Measurements from ENCODE around the gene NEBL. TPM values are rescaled to one million over a fixed set of nuclear protein-coding genes. Genes with fewer than 3 reads are reported as not detected.
A peak's percentile ranks its signal among the peaks of the same experiment; 100 is the strongest.

NEBL gene
- total and polyA plus RNA-seq, 9 donors: 1.2 to 7.2 (median 1.6) TPM

DNA sequence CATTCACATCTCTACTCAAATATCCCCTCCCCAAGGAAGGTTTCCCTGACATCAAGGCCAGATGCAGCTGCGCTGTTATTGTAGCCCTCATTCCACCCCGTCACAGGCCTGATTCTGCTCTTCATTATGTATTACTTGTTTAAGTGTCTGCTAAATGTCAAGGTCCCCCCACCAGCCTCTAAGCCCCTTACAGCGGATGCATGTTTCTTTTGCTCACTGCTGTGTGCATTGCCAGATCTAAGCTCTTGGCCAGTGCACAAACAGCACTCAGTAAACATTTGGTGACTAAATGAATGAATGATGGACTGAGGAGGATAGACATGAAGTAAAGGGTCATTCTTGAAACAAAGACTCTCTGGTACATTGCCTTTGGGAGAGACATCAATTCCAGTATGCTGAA, 90.6 kb downstream of the NEBL start:
- Histone ChIP-seq H3K4me1 (ENCODE audit: control insufficient read depth, insufficient read depth, low read length) (no peaks in the 10 kb centered on the region), H3K27ac (ENCODE audit: low read length) (no peak overlapping the region), H3K9me3 (replicated peaks; ENCODE audit: control insufficient read depth, low read depth, low read length) (no peaks in the 10 kb centered on the region), H3K27me3 (ENCODE audit: control insufficient read depth, insufficient read depth, low read length) (no peaks in the 10 kb centered on the region), H3K36me3 (ENCODE audit: control insufficient read depth, insufficient read depth, low read length) (no peaks in the 10 kb centered on the region), H3K4me3 (ENCODE audit: low read length) (no peak overlapping the region)
- WGBS (ENCODE audit: insufficient coverage): no CpG with 5 or more reads among the region's 3 CpGs
- DNase-seq: no peak

GRCh38 chr10:20797290-20797689, 99.8 kb downstream of the NEBL start:
- H3K4me1 ChIP-seq (ENCODE audit: control insufficient read depth, insufficient read depth, low read length): no peaks in the 10 kb centered on the region
- H3K4me3 ChIP-seq (ENCODE audit: low read length): no peak overlapping the region
- H3K27me3 ChIP-seq (ENCODE audit: control insufficient read depth, insufficient read depth, low read length): no peaks in the 10 kb centered on the region
- 60% methylated on average over 1 of the region's 4 CpGs for WGBS (ENCODE audit: insufficient coverage)
- H3K36me3 ChIP-seq (ENCODE audit: control insufficient read depth, insufficient read depth, low read length): no peaks in the 10 kb centered on the region
- no peaks in the 10 kb centered on the region for H3K9me3 ChIP-seq (replicated peaks; ENCODE audit: control insufficient read depth, low read depth, low read length)
- no peak for DNase-seq
- H3K27ac ChIP-seq (ENCODE audit: low read length): no peak overlapping the region

DNA sequence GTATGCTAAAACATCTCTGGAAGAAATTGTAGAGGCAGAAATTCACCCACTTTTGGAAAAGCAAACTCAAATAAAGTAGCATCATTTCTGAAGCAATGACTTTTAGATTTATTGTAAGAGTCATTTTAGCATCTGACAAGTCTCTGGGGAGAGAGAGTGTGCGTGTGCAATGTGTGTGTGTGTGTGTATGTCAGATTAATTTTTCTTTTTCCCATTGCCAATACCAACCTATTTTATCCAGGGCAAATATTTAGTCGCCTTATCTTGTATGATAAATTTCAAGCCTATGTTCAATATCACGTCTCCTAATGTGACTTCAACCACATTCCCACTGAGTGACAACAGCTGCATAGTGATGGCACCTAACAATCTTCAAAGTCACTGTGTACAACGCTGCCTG, 101.7 kb downstream of the NEBL start:
- WGBS (ENCODE audit: insufficient coverage): 85% methylated on average over 2 of the region's 4 CpGs
- H3K36me3 ChIP-seq (ENCODE audit: control insufficient read depth, insufficient read depth, low read length): no peaks in the 10 kb centered on the region
- H3K9me3 ChIP-seq (replicated peaks; ENCODE audit: control insufficient read depth, low read depth, low read length): no peaks in the 10 kb centered on the region

GRCh38 chr10:20785174-20785573, 111.9 kb downstream of the NEBL start:
- no peak overlapping the region for H3K4me3 ChIP-seq (ENCODE audit: low read length)
- no CpG with 5 or more reads among the region's 1 CpG for WGBS (ENCODE audit: insufficient coverage)
- H3K36me3 ChIP-seq (ENCODE audit: control insufficient read depth, insufficient read depth, low read length): no peaks in the 10 kb centered on the region
- no peak for DNase-seq
- H3K4me1 ChIP-seq (ENCODE audit: control insufficient read depth, insufficient read depth, low read length): no peaks in the 10 kb centered on the region
- no peak overlapping the region for H3K27ac ChIP-seq (ENCODE audit: low read length)
- H3K27me3 ChIP-seq (ENCODE audit: control insufficient read depth, insufficient read depth, low read length): no peaks in the 10 kb centered on the region
- no peaks in the 10 kb centered on the region for H3K9me3 ChIP-seq (replicated peaks; ENCODE audit: control insufficient read depth, low read depth, low read length)

More for the DNA sequence above, 101.7 kb downstream of the NEBL start:
- no peak for DNase-seq
- H3K27ac ChIP-seq (ENCODE audit: low read length): no peak overlapping the region
- no peaks in the 10 kb centered on the region for H3K27me3 ChIP-seq (ENCODE audit: control insufficient read depth, insufficient read depth, low read length)
- no peak overlapping the region for H3K4me3 ChIP-seq (ENCODE audit: low read length)
- H3K4me1 ChIP-seq (ENCODE audit: control insufficient read depth, insufficient read depth, low read length): no peaks in the 10 kb centered on the region

DNA sequence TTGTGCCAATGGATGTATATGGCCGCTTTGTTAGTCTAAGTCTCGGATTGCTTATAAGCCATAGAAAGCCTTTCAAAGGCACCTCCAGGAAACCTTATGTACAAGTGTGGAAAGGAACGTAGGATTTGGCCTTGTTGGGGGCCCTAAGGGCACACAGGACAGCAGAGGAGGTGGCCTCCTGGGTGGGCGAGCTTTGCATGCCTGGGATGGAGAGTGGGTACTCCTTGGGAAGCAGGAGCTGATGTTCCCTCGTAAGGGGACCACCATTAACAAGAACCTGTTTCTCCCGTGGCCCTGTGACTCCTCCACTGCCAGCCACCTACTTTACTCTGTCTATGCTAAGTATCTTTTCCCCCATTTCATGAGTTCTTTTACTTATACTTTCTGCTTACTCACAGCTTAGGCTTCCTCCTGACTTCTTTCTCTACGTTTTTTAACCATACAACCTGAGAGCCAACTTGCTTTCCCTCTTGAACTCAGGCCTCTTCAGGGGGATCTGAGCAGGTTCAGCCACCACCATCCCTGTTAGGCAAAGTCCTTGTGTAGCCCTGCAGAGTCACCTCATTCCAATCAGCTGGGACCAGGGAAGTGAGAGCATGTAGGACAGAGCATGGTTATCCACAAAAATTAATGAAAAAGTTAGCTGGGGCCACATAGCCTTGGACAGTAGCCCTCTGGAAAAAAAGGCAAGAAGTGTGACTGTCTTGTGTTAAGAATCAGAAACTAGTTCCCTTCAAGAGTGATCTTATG, 118.9 kb downstream of the NEBL start:
- no peak overlapping the region for H3K27ac ChIP-seq (ENCODE audit: low read length)
- no peaks in the 10 kb centered on the region for H3K27me3 ChIP-seq (ENCODE audit: control insufficient read depth, insufficient read depth, low read length)
- H3K9me3 ChIP-seq (replicated peaks; ENCODE audit: control insufficient read depth, low read depth, low read length): no peaks in the 10 kb centered on the region
- no peaks in the 10 kb centered on the region for H3K36me3 ChIP-seq (ENCODE audit: control insufficient read depth, insufficient read depth, low read length)
- DNase-seq: no peak
- peaks cover 2% of the 10 kb centered on the region for H3K4me1 ChIP-seq (ENCODE audit: control insufficient read depth, insufficient read depth, low read length)
- no peak overlapping the region for H3K4me3 ChIP-seq (ENCODE audit: low read length)
- 92% methylated on average over 5 of the region's 7 CpGs for WGBS (ENCODE audit: insufficient coverage)

DNA sequence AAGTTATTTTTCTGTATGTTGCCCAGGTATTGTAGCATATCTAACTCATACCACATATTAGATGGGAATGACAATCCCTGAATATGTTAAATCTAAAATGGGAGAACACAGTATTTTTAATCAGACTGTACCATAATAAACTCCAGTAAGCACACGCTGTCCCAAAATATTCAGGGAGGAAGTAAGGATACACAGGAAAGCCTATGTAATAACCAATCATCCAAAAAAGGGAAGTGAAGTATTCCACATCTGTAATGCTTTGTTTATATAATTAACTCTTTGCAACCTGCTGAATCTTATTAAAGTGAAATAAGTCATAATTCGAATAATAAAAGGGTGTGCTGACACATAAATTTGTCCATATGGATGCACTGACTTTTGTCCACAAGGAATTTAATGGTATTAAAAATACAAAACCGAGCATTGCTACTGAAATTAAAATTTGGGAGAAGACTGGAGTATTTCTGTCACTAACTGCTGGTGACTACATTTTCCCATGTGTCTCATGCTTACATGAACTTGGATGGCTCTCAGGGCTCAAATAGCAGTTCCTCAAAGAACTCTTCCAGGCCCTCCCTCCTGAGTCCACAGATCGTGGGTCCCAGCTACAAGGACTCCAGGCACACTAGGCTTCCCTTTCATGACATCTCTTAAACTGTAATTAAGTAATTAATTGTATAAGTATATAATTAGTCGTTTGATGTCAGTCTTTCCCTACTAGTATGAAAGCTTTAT, 120.6 kb downstream of the NEBL start:
- no peaks in the 10 kb centered on the region for H3K36me3 ChIP-seq (ENCODE audit: control insufficient read depth, insufficient read depth, low read length)
- H3K4me1 ChIP-seq (ENCODE audit: control insufficient read depth, insufficient read depth, low read length): peaks cover 2% of the 10 kb centered on the region
- H3K9me3 ChIP-seq (replicated peaks; ENCODE audit: control insufficient read depth, low read depth, low read length): no peaks in the 10 kb centered on the region
- H3K4me3 ChIP-seq (ENCODE audit: low read length): no peak overlapping the region
- no peak overlapping the region for H3K27ac ChIP-seq (ENCODE audit: low read length)
- peak; percentile 46 for DNase-seq
- no peaks in the 10 kb centered on the region for H3K27me3 ChIP-seq (ENCODE audit: control insufficient read depth, insufficient read depth, low read length)
- WGBS (ENCODE audit: insufficient coverage): no CpG with 5 or more reads among the region's 5 CpGs

GRCh38 chr10:20771051-20771450, 126.1 kb downstream of the NEBL start:
- no peaks in the 10 kb centered on the region for H3K4me1 ChIP-seq (ENCODE audit: control insufficient read depth, insufficient read depth, low read length)
- 100% methylated on average over 1 of the region's 2 CpGs for WGBS (ENCODE audit: insufficient coverage)

DNA sequence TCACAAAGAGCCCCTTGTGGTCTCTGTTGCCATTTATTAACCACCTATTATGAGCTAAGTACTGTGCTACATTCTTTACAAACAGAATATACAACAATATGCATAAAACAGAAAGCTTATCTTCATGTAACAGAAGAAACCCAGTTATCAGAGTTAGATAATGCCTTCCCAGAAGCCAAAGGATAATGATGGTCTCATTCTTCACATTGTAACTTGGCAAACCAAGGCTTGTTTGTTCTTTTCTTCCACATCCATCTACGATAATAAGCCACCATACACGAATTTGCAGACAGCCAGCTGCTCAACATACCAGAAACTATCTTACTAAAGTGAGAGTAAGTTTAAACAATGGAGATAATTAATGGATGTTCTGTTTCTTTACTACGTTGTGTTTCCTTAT, 127.6 kb downstream of the NEBL start:
- DNase-seq: no peak
- Histone ChIP-seq H3K27ac (ENCODE audit: low read length) (no peak overlapping the region), H3K27me3 (ENCODE audit: control insufficient read depth, insufficient read depth, low read length) (no peaks in the 10 kb centered on the region), H3K9me3 (replicated peaks; ENCODE audit: control insufficient read depth, low read depth, low read length) (no peaks in the 10 kb centered on the region), H3K4me3 (ENCODE audit: low read length) (no peak overlapping the region), H3K4me1 (ENCODE audit: control insufficient read depth, insufficient read depth, low read length) (no peaks in the 10 kb centered on the region), H3K36me3 (ENCODE audit: control insufficient read depth, insufficient read depth, low read length) (no peaks in the 10 kb centered on the region)
- WGBS (ENCODE audit: insufficient coverage): no CpG with 5 or more reads among the region's 3 CpGs

More at GRCh38 chr10:20771051-20771450, 126.1 kb downstream of the NEBL start:
- Histone ChIP-seq H3K27me3 (ENCODE audit: control insufficient read depth, insufficient read depth, low read length) (no peaks in the 10 kb centered on the region), H3K9me3 (replicated peaks; ENCODE audit: control insufficient read depth, low read depth, low read length) (no peaks in the 10 kb centered on the region), H3K4me3 (ENCODE audit: low read length) (no peak overlapping the region), H3K27ac (ENCODE audit: low read length) (no peak overlapping the region), H3K36me3 (ENCODE audit: control insufficient read depth, insufficient read depth, low read length) (no peaks in the 10 kb centered on the region)
- DNase-seq: no peak

- no CpG with 5 or more reads among the region's 3 CpGs for WGBS (ENCODE audit: insufficient coverage)
- H3K27ac ChIP-seq (ENCODE audit: low read length): no peak overlapping the region
- H3K36me3 ChIP-seq (ENCODE audit: control insufficient read depth, insufficient read depth, low read length): no peaks in the 10 kb centered on the region
- no peaks in the 10 kb centered on the region for H3K4me1 ChIP-seq (ENCODE audit: control insufficient read depth, insufficient read depth, low read length)
- no peaks in the 10 kb centered on the region for H3K27me3 ChIP-seq (ENCODE audit: control insufficient read depth, insufficient read depth, low read length)
- H3K4me3 ChIP-seq (ENCODE audit: low read length): no peak overlapping the region
- DNase-seq: peak; percentile 71
- no peaks in the 10 kb centered on the region for H3K9me3 ChIP-seq (replicated peaks; ENCODE audit: control insufficient read depth, low read depth, low read length)
These were observed 128.3 kb downstream of the NEBL start for GRCh38 chr10:20768843-20769242.

DNA sequence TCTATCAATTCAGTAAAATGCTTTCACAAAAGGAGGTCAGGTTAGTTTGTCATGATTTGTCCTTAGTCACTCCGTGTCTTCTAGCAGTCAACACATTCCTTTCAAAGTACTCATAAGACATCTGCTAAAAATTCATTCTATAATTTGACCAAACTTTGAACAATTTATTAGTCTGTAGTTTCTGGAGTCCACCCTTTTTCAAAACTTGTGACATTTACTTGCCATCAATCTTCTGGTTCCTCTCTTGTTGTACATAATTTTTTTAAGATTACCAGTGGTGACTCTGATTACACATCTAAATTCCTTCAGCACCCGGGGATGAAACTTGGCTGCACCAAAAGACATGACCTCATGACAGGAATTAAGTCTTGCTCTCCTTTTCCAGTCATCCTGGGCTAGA, 130.1 kb downstream of the NEBL start:
- no peak overlapping the region for H3K4me3 ChIP-seq (ENCODE audit: low read length)
- no peaks in the 10 kb centered on the region for H3K36me3 ChIP-seq (ENCODE audit: control insufficient read depth, insufficient read depth, low read length)
- WGBS (ENCODE audit: insufficient coverage): no CpG with 5 or more reads among the region's 2 CpGs
- no peaks in the 10 kb centered on the region for H3K4me1 ChIP-seq (ENCODE audit: control insufficient read depth, insufficient read depth, low read length)
- peak overlapping the region; percentile 26 for H3K27ac ChIP-seq (ENCODE audit: low read length)
- no peaks in the 10 kb centered on the region for H3K27me3 ChIP-seq (ENCODE audit: control insufficient read depth, insufficient read depth, low read length)
- no peaks in the 10 kb centered on the region for H3K9me3 ChIP-seq (replicated peaks; ENCODE audit: control insufficient read depth, low read depth, low read length)
- DNase-seq: peak; percentile 88

Data from muscle of leg (tissue), 11 donors.